HG03097 (cell line): ENCODE measurements around the gene SORCS2.

ENCODE experiments used
- ATAC-seq: cut with Tn5 transposase; IDR thresholded peaks from one replicate; pipeline ENCODE4 v1.9.1; 2021; ENCODE audit not compliant: unreplicated experiment, low FRiP score

The SORCS2 gene

DNA sequence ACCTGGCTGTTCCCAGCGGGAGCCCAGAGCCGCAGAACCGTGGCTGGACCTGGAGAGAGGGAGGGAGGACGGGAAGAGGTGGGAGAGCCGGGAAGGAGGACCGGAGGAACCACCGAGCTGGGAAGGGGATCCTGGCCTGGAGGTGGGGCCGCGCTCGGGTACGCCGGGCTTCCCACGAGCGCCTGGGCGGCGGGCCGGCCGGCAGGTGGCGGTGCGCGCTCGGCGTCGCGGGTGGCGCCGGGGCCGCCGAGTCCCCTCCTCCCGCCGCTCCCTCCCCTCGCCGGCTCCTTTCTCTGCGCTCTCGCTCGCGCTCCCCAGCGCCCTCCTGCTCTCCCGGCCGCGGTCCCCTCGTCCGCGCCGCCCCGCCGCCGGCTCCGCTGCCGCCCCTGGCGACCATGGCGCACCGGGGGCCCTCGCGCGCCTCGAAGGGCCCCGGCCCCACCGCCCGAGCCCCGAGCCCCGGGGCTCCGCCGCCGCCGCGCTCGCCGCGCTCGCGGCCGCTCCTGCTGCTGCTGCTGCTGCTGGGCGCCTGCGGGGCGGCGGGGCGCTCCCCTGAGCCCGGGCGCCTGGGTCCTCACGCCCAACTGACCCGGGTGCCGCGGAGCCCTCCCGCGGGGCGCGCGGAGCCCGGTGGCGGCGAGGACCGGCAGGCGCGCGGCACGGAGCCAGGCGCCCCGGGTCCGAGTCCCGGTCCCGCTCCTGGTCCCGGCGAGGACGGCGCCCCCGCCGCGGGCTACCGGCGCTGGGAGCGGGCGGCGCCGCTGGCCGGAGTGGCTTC is at the start of gene SORCS2:
TSS of gene SORCS2 (plus strand) at position 287 of the 778 bp plus-strand sequence.
- ATAC-seq, result peak; percentile 72

GRCh38 chr4:7144374-7145290 is 47.7 kb upstream of the SORCS2 start:
- ATAC-seq, result no peak

DNA sequence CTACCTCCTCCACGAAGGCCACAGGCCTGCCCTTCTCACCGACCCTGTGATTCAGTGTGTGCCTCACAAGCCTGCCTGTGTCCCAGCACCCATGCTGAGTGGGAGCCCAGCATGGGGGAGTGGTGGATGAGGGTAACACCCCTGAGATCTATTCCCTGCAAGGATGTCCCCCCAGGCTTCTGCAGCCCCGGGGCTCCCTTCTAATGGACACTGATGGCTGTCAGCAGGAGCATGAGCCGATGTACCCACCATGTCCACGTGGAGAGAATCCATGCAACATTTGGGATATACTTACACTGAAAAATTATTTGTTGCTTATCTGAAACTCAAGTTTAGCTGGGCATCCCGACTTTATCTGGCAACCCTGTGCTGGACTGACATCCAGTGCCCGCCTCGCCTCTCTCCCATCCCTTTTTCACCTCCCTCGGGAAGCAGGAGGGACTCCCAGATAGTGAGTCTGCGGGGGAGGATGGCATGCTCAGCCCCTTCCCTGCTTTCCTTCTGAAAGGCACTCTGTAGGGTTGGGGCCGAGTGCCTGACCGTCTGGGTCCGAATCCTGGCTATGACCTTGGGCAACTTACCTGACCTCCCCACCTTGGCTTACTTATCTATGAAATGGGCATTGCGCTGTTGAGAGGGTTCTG is 46.9 kb upstream of the SORCS2 start:
- ATAC-seq, result no peak

GRCh38 chr4:7146059-7146785 is 46.1 kb upstream of the SORCS2 start:
- no peak for ATAC-seq

GRCh38 chr4:7146786-7147115 is 45.6 kb upstream of the SORCS2 start:
- ATAC-seq, result no peak

DNA sequence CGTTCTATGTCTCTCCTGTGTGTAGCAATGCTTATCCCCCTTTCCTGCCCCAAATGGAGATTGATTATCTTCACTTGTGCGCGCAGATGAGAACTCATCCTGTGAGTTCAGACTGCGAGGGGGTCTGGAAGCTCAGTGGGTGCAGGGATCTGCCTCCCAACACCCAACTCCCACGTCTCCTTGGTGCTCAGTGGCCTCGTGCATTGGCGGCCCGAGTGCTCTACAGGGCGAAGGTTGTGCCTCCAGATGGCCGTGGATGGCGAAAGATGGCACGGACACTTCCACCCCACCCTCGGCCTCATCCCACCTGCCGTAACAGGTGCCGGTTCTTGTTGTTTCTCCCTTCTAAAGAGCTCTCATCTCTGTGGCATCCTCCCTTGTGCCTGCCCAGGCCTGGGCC is 45.1 kb upstream of the SORCS2 start:
- ATAC-seq, result no peak

- no peak for ATAC-seq
These were observed 44.6 kb upstream of the SORCS2 start for GRCh38 chr4:7147661-7148310.

- ATAC-seq, result no peak
These were observed 44.0 kb upstream of the SORCS2 start for GRCh38 chr4:7148337-7148736.

GRCh38 chr4:7150036-7150635 is 42.2 kb upstream of the SORCS2 start:
- ATAC-seq, result no peak

DNA sequence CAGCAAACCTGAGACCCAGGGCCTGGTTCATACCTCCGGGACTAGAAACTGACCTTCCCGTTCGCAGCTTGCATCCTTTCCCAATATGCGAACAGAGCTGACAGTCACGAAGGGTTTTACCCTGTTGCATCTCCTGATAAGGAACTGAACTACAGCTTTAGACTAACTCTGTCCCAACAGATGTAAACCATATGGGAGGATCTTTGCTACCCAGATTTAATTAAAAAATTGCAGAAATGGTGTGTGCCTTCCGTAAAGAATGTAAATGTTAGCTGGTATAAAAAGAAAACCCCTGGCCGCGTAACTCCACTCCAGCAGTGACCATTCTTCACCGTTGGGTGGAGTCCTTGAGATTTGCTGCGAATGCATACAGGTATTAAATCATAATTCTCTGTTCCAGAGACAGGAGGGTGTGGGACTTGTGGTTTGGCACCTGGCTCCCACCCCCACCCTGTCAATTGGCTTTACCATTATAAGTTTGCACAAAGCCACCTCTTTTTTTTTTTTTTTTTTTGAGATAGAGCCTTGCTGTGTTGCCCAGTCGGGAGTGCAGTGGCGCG is 40.6 kb upstream of the SORCS2 start:
- ATAC-seq, result no peak

GRCh38 chr4:7153711-7154110 is 38.6 kb upstream of the SORCS2 start:
- no peak for ATAC-seq

DNA sequence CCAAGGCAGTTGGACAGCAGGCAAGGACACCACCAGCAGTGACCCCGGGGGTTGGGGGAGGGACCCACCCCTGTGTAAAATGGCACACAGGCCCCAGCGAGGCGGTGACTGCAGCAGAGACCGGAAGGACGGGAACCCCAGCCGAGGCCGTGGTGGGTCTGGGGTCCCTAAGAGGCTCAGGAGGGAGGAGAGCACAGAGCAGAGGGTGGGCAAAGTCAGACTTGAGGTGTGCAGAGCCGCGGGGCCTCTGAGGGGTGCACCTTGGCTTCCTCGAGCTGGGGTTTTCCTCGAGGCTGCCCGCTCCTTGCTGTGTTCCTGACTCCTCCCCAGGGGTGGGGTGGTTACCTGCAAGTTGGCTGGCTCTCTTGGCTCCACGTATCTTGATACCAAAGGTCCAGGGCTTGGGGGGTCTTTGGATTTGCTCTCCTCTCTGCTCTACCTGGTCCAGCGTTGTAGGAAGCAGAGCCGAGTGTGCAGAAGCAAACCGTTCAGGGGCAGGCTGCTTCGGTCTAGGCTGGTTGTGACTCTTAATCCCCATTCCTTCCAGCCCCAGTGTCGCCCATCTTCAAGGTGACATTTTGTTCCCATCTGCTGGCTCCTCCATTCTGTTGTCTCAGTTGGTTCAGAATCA is 37.9 kb upstream of the SORCS2 start:
- no peak for ATAC-seq

DNA sequence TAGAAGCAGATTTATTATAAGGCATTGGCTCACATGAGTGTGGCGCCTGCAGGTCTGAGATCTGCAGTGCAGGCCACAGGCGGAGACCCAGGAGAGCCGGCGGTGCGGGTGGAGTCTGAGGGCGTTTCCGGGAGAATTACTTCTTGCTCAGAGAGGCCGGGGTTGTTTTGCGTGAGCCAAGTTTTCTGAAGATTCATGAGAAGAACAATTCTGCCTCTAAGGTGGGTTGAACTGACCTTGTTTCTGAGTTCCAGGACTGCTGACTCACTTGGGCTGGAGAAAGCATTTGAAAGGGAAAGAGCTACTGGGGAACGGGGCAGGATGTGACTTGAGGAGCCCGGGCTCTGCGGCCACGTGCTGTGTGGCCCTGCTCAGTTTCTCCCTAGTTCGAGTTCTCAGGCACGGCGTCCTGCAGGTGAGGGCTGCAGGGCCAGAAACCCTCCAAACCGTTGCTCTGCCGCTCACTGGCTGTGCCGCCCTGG is 36.7 kb upstream of the SORCS2 start:
- ATAC-seq, result no peak

GRCh38 chr4:7156328-7156727 is 36.0 kb upstream of the SORCS2 start:
- no peak for ATAC-seq

- no peak for ATAC-seq
These were observed 35.4 kb upstream of the SORCS2 start for GRCh38 chr4:7156761-7157488.

DNA sequence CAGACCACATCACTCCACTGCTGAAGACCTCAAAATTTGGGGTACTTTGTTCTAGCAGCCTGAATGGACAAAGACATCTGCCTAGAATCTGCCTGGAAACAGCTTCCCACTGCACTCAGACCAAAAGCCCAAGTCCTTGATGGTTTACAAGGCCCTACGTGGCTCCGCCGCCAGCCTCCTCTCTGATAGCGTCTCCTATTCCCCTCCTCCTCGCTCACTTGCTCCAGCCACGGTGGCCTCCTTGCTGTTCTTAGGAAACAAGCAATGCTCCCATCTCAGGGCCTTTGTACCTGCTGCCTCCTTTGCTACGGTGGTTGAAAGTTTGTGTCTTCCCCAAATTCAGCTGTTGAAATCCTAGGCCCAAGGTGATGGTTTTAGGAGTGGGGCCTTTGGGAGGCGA is 34.7 kb upstream of the SORCS2 start:
- ATAC-seq, result no peak

GRCh38 chr4:7158081-7158750 is 34.1 kb upstream of the SORCS2 start:
- no peak for ATAC-seq

DNA sequence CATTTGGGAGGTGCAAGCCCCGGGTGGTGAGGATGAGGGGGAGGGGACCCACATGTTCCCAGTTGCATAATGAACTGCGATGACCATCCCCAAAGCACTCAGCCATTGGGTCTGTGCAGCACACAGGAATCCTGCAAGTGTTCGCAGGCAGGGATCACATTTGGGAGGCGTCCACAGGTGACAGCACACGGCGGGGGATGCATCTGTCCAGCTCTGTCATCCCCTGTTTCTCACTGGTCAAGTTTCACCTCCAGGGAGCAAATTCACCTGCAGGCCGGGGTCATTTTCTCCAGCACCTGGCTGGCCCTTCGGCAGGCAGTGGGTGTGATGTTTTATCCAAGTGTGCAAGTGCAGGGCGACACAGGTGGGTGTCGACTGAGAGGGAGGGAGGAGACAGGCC is 33.3 kb upstream of the SORCS2 start:
- ATAC-seq, result no peak
